HepG2 (cell line): ENCODE results near the gene LAG3. TPM values are rescaled to one million over a fixed set of nuclear protein-coding genes. Genes with fewer than 3 reads are reported as not detected.
A peak's percentile ranks its signal among the peaks of the same experiment; 100 is the strongest.

Source experiments
- AGO2 ChIP-seq: fragments of 200-400 bp; formaldehyde crosslinking; optimal IDR thresholded peaks from 2 replicates; pipeline ENCODE3; 2017; ENCODE audit warnings: mild to moderate bottlenecking, low read depth, low read length, moderate library complexity
- CEBPB ChIP-seq: IDR thresholded peaks from 2 replicates; pipeline ENCODE4 v1.6.1; 2011; ENCODE audit warnings: low read depth, low read length, improper control_type of control experiment, borderline replicate concordance
- ELF3 ChIP-seq: IDR thresholded peaks from 2 replicates; pipeline ENCODE4 v1.6.1; 2016; ENCODE audit warnings: missing genetic modification reagents, missing compliant biosample characterization
- HOXA3 ChIP-seq: sonication (generic); formaldehyde crosslinking; IDR thresholded peaks from 2 replicates; pipeline ENCODE4 v1.5.0; 2020; ENCODE audit warnings: missing genetic modification reagents
- IKZF4 ChIP-seq: sonication (generic); formaldehyde crosslinking; IDR thresholded peaks from 2 replicates; pipeline ENCODE4 v1.5.1; 2020; ENCODE audit warnings: borderline replicate concordance, mild to moderate bottlenecking, low read depth, missing genetic modification reagents; ENCODE audit errors: not compliant biosample characterization
- ISX ChIP-seq: sonication (generic); formaldehyde crosslinking; conservative IDR thresholded peaks from 2 replicates; pipeline ENCODE4 v1.5.0; 2020; ENCODE audit warnings: missing genetic modification reagents
- MIER3 ChIP-seq: IDR thresholded peaks from 2 replicates; pipeline ENCODE4 v1.6.1; 2016; ENCODE audit warnings: missing compliant biosample characterization, borderline replicate concordance
- POLR2AphosphoS2 ChIP-seq: IDR thresholded peaks from 2 replicates; pipeline ENCODE4 v1.6.1; 2011; ENCODE audit warnings: low read depth, low read length, improper control_type of control experiment
- RORA ChIP-seq: sonication (generic); formaldehyde crosslinking; IDR thresholded peaks from 2 replicates; pipeline ENCODE4 v1.5.0; 2020; ENCODE audit warnings: mild to moderate bottlenecking, missing genetic modification reagents, moderate library complexity
- SATB2 ChIP-seq: sonication (generic); formaldehyde crosslinking; IDR thresholded peaks from 2 replicates; pipeline ENCODE4 v1.5.0; 2020; ENCODE audit warnings: missing genetic modification reagents
- SYNCRIP ChIP-seq: fragments of 200-400 bp; formaldehyde crosslinking; IDR thresholded peaks from 2 replicates; pipeline ENCODE4 v1.6.1; 2018; ENCODE audit warnings: mild to moderate bottlenecking, low read depth, low read length; ENCODE audit not compliant: insufficient read depth
- TEAD2 ChIP-seq: sonication (generic); formaldehyde crosslinking; IDR thresholded peaks from 2 replicates; pipeline ENCODE4 v1.9.0; 2021; ENCODE audit warnings: missing genetic modification reagents
- ZNF552 ChIP-seq: sonication (generic); formaldehyde crosslinking; IDR thresholded peaks from 2 replicates; pipeline ENCODE4 v1.9.0; 2022; ENCODE audit warnings: missing genetic modification reagents, mild to moderate bottlenecking, borderline replicate concordance
- ZNF563 ChIP-seq: sonication (generic); formaldehyde crosslinking; IDR thresholded peaks from 2 replicates; pipeline ENCODE4 v1.8.0; 2022; ENCODE audit warnings: mild to moderate bottlenecking, moderate library complexity, missing genetic modification reagents
- ZNF598 ChIP-seq: sonication (generic); formaldehyde crosslinking; IDR thresholded peaks from 2 replicates; pipeline ENCODE4 v1.5.1; 2020; ENCODE audit warnings: mild to moderate bottlenecking, missing genetic modification reagents, borderline replicate concordance
- ZNF644 ChIP-seq: IDR thresholded peaks from 2 replicates; pipeline ENCODE4 v1.6.1; 2016; ENCODE audit warnings: low read depth
- ZNF678 ChIP-seq: sonication (generic); formaldehyde crosslinking; IDR thresholded peaks from 2 replicates; pipeline ENCODE4 v1.4.0; 2020; ENCODE audit warnings: mild to moderate bottlenecking, missing genetic modification reagents
- ZNF780A ChIP-seq: sonication (generic); formaldehyde crosslinking; IDR thresholded peaks from 2 replicates; pipeline ENCODE4 v1.8.0; 2022; ENCODE audit warnings: mild to moderate bottlenecking, missing genetic modification reagents, moderate library complexity
- polyA plus RNA-seq, 8 experiments: library from polyadenylated mRNA; depleted of rRNA in 3 of 8; stranded (reverse) in 7 of 8; unstranded in 1 of 8; fragments of >200 nt; fragmentation: Illumina TruSeq in 4 of 8; extraction: Trizol in 4 of 8; gene quantifications; 2 replicates each; pipeline versions ENCODE4 v1.2.1 to v1.2.3, GENCODE V29; 2011 to 2016; ENCODE audit warnings: low read depth in 4 of 8, missing spikeins in 1 of 8, mixed read lengths in 1 of 8; ENCODE audit not compliant: insufficient read depth in 1 of 8
- total RNA-seq, 5 experiments: library from RNA; depleted of rRNA; stranded (reverse); fragments of >200 nt; fragmentation: Illumina TruSeq; extraction: Trizol; gene quantifications; 2 replicates each; pipeline ENCODE4 v1.2.3, GENCODE V29; 2016; ENCODE audit warnings: low read depth in 1 of 5
- TF ChIP-seq, protein P1 (sequence below): sonication (generic); formaldehyde crosslinking; IDR thresholded peaks from 2 replicates; pipeline ENCODE4 v1.4.0; 2020; ENCODE audit warnings: missing genetic modification reagents
- TF ChIP-seq, protein P2 (sequence below): sonication (generic); formaldehyde crosslinking; IDR thresholded peaks from 2 replicates; pipeline ENCODE4 v1.4.0; 2020; ENCODE audit warnings: missing genetic modification reagents, low read depth, mild to moderate bottlenecking, borderline replicate concordance
- TF ChIP-seq, protein P3 (sequence below): sonication (generic); formaldehyde crosslinking; IDR thresholded peaks from 2 replicates; pipeline ENCODE4 v1.8.1; 2023; ENCODE audit warnings: mild to moderate bottlenecking, moderate library complexity, missing genetic modification reagents
- TF ChIP-seq, protein P4 (sequence below): sonication (generic); formaldehyde crosslinking; IDR thresholded peaks from 2 replicates; pipeline ENCODE4 v1.4.0; 2020; ENCODE audit warnings: missing genetic modification reagents
- TF ChIP-seq, protein P5 (sequence below): sonication (generic); formaldehyde crosslinking; IDR thresholded peaks from 2 replicates; pipeline ENCODE4 v1.4.0; 2020; ENCODE audit warnings: missing genetic modification reagents

The LAG3 gene
- total and polyA plus RNA-seq, 2 of the 13 experiments (the other 11 are each of a cell fraction or from before 2014, with no cell fraction given): 0.11 to 0.26 TPM

DNA sequence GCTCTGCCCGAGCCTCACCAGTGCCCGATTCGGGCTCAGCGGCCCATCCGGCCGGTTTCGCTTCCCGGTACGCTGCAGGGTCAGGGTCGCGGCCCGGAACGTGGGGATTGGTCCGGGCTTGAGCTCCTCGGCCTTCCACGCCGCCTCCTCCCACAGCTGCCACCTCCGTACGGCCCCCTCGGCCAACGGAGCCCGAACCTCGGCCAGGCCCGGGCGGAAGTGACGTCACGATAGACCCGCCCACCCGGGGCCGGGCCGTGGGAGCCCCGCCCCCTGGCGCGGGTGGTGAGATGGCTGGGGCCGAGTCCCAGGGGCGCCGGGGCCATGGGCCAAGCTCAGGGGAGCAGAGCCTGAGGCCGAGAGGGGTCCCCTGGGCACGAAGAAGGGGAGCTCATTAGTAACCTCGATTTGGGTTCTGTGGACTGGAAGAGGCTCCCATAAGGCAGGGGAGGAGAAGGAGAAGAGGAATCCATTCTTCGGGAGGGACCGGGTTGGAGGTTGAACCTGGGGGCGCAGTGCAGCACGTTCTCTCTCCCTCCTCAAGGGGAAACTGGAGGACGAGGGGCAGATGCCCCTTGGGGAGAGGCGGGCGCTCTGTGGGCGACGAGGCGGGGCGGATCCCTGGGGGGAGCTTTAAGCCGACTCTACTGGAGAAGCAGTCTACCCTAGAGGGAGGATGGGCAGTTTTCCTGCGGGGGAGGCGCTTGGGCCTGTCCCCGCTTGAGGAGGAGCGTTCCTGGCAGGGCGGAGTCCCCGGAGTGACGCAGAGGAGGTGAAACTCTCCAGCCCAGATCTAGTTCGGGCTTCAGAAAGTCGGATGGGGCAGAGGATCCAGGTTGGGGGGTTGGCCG, 19.2 kb upstream of the LAG3 start, which contains the start of gene MLF2 (continued):
- TF ChIP-seq, protein P1, sequence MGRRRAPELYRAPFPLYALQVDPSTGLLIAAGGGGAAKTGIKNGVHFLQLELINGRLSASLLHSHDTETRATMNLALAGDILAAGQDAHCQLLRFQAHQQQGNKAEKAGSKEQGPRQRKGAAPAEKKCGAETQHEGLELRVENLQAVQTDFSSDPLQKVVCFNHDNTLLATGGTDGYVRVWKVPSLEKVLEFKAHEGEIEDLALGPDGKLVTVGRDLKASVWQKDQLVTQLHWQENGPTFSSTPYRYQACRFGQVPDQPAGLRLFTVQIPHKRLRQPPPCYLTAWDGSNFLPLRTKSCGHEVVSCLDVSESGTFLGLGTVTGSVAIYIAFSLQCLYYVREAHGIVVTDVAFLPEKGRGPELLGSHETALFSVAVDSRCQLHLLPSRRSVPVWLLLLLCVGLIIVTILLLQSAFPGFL (CRISPR knock-in tag): no peak
- TF ChIP-seq, protein P2, sequence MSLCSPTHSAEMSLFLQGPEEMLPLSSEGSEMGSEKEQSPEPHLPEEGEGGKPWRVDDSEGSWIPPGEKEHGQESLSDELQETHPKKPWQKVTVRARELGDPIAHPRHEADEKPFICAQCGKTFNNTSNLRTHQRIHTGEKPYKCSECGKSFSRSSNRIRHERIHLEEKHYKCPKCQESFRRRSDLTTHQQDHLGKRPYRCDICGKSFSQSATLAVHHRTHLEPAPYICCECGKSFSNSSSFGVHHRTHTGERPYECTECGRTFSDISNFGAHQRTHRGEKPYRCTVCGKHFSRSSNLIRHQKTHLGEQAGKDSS (CRISPR knock-in tag): peak; percentile 69; the same call in 1 of the 2 replicates
- TF ChIP-seq ZNF552 (peak; percentile 78; the same call in 1 of the 2 replicates), ZNF644 (no peak), ZNF678 (no peak), SYNCRIP (no peak), SATB2 (CRISPR knock-in tag) (no peak), ZNF563 (CRISPR knock-in tag) (peak; percentile 57; the same call in 1 of the 2 replicates), IKZF4 (CRISPR knock-in tag) (peak; percentile 79), ZNF780A (no peak), POLR2AphosphoS2 (no peak), ISX (no peak; the same call in 1 of the 2 replicates), MIER3 (peak; percentile 18; the same call in 1 of the 2 replicates), AGO2 (peak; percentile 91), TEAD2 (no peak), ZNF598 (CRISPR knock-in tag) (peak; percentile 21; the same call in 1 of the 2 replicates), HOXA3 (CRISPR knock-in tag) (peak; percentile 58), RORA (CRISPR knock-in tag) (no peak), ELF3 (CRISPR knock-in tag) (peak; percentile 71; the same call in 1 of the 2 replicates), CEBPB (no peak)
- TF ChIP-seq, protein P3, sequence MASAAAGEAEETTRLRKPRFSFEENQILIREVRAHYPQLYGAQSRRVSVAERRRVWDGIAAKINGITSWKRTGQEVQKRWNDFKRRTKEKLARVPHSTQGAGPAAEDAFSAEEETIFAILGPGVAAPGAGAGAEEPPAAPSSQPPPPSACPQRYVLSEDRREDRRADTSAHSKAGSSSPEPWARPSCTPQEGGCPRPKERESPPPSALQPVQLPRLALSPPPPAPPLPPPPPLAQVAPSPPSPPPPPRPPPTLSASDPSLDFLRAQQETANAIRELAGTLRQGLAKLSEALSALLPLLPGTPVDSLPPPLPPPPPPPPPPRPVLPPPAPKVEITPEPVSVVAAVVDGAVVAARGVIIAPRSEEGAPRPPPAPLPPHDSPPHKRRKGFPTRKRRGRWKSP (CRISPR knock-in tag): peak; percentile 62; the same call in 1 of the 2 replicates
- TF ChIP-seq, protein P4, sequence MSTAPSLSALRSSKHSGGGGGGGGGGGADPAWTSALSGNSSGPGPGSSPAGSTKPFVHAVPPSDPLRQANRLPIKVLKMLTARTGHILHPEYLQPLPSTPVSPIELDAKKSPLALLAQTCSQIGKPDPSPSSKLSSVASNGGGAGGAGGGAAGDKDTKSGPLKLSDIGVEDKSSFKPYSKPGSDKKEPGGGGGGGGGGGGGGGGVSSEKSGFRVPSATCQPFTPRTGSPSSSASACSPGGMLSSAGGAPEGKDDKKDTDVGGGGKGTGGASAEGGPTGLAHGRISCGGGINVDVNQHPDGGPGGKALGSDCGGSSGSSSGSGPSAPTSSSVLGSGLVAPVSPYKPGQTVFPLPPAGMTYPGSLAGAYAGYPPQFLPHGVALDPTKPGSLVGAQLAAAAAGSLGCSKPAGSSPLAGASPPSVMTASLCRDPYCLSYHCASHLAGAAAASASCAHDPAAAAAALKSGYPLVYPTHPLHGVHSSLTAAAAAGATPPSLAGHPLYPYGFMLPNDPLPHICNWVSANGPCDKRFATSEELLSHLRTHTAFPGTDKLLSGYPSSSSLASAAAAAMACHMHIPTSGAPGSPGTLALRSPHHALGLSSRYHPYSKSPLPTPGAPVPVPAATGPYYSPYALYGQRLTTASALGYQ: peak; percentile 66; the same call in 1 of the 2 replicates
- TF ChIP-seq, protein P5, sequence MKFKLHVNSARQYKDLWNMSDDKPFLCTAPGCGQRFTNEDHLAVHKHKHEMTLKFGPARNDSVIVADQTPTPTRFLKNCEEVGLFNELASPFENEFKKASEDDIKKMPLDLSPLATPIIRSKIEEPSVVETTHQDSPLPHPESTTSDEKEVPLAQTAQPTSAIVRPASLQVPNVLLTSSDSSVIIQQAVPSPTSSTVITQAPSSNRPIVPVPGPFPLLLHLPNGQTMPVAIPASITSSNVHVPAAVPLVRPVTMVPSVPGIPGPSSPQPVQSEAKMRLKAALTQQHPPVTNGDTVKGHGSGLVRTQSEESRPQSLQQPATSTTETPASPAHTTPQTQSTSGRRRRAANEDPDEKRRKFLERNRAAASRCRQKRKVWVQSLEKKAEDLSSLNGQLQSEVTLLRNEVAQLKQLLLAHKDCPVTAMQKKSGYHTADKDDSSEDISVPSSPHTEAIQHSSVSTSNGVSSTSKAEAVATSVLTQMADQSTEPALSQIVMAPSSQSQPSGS (CRISPR knock-in tag): peak; percentile 92
